T-helper 17 cell (primary cell): Measurements from ENCODE around the gene NPHP1. TPM values are rescaled to one million over a fixed set of nuclear protein-coding genes. Genes with fewer than 3 reads are reported as not detected.
A peak's percentile ranks its signal among the peaks of the same experiment; 100 is the strongest.
"Not testable (repeated sequence)": the region's sequence is repeated elsewhere in the genome, so short reads cannot be mapped to it uniquely, and the experiment has no call there.

Experiments
- ATAC-seq: fragments of 150-1000 bp; cut with Tn5 transposase; 2 replicates; pipeline ENCODE4 v1.10.0; 2021; ENCODE audit warnings: mild to moderate bottlenecking, moderate library complexity
- DNase-seq, 3 donors: peaks; one replicate each; pipeline versions ENCODE4 v3.0.0 to v3.0.0-alpha.2; 2020 to 2021
- H3K9me3 ChIP-seq: one replicate; pipeline ENCODE4 v1.7.0; 2013; ENCODE audit warnings: low read length, mild to moderate bottlenecking; ENCODE audit not compliant: control insufficient read depth, poor library complexity, severe bottlenecking
- H3K27ac Mint-ChIP-seq: one replicate; pipeline ENCODE4 v1.8.0; 2022; ENCODE audit warnings: mild to moderate bottlenecking, moderate library complexity, mixed read lengths
- H3K27me3 Mint-ChIP-seq: one replicate; pipeline ENCODE4 v1.8.0; 2022; ENCODE audit warnings: mixed read lengths
- H3K36me3 Mint-ChIP-seq: one replicate; pipeline ENCODE4 v1.8.0; 2022; ENCODE audit warnings: low read depth, mixed read lengths
- H3K4me1 Mint-ChIP-seq: one replicate; pipeline ENCODE4 v1.8.0; 2022; ENCODE audit warnings: mild to moderate bottlenecking, mixed read lengths
- H3K4me3 Mint-ChIP-seq: one replicate; pipeline ENCODE4 v1.8.0; 2022; ENCODE audit warnings: mild to moderate bottlenecking, moderate library complexity, mixed read lengths
- total RNA-seq, 4 donors: library from RNA in 2 of 4; stranded (reverse) in 2 of 4; gene quantifications; one replicate each; pipeline ENCODE4 v1.2.3 and lab custom pipeline; 2022 to 2026

Gene NPHP1
- total RNA-seq, 2 donors from 2014 or later, result 0.16 to 1.4 TPM

- no peak for DNase-seq
- Mint-ChIP-seq H3K4me3 (peak overlapping the region; percentile 37), H3K27ac (no peak overlapping the region), H3K36me3 (peaks cover 2% of the 10 kb centered on the region), H3K27me3 (peaks cover 68% of the 10 kb centered on the region), H3K4me1 (no peaks in the 10 kb centered on the region)
- ATAC-seq, result no peak
- H3K9me3 ChIP-seq, result no peaks in the 10 kb centered on the region
Measured at GRCh38 chr2:110114831-110115255, 90.0 kb downstream of the NPHP1 start.

- H3K36me3 Mint-ChIP-seq, result peaks cover 2% of the 10 kb centered on the region
- no peak overlapping the region for H3K4me3 Mint-ChIP-seq
- no peaks in the 10 kb centered on the region for H3K4me1 Mint-ChIP-seq
- ATAC-seq (no peak), DNase-seq (no peak)
- peaks cover 65% of the 10 kb centered on the region for H3K27me3 Mint-ChIP-seq
- H3K9me3 ChIP-seq, result no peaks in the 10 kb centered on the region
- H3K27ac Mint-ChIP-seq, result no peak overlapping the region
Measured at GRCh38 chr2:110113961-110114591, 90.7 kb downstream of the NPHP1 start.

DNA sequence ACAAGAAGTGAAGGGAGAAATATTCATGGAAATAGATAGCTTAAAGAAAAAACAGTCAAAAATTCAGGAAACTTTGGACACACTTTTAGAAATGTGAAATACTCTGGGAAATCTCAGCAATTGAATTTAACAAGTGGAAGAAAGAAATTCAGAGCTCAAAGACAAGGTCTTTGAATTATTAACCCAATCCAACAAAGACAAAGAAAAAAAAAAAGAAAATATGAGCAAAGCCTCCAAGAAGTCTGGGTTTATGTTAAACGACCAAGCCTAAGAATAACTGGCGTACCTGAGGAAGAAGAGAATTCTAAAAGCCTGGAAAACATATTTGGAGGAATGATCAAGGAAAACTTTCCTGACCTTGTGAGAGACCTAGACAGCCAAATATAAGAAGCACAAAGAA, 96.5 kb downstream of the NPHP1 start:
- not testable (repeated sequence) for ATAC-seq, H3K9me3 ChIP-seq, H3K4me1 Mint-ChIP-seq, H3K4me3 Mint-ChIP-seq, H3K36me3 Mint-ChIP-seq, H3K27ac Mint-ChIP-seq, DNase-seq
- peaks cover 61% of the 10 kb centered on the region for H3K27me3 Mint-ChIP-seq

- Mint-ChIP-seq H3K27ac (no peak overlapping the region), H3K27me3 (peaks cover 66% of the 10 kb centered on the region), H3K36me3 (peaks cover 8% of the 10 kb centered on the region), H3K4me3 (no peak overlapping the region), H3K4me1 (peaks cover 5% of the 10 kb centered on the region)
- no peak for ATAC-seq
- no peaks in the 10 kb centered on the region for H3K9me3 ChIP-seq
- no peak for DNase-seq
Measured at GRCh38 chr2:110107092-110108079, 97.4 kb downstream of the NPHP1 start.

DNA sequence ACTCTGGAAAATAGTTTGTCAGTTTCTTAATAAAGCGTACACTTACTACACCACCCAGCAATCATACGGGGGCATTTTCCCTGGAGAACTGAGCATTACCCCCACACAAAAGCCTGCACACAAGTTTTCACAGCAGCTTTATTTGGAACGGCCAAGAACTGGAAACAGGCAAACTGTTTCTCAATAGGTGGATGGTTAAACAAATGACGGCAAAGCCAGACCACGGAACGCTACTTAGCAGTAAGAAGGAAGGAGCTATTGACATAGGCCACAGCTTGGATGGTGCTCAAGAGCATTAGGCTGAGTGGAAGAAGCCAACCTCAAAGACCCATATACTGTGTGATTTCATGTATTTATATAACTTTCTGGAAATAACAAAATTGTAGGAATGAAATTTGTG, 98.2 kb downstream of the NPHP1 start:
- no peak overlapping the region for H3K4me3 Mint-ChIP-seq
- DNase-seq (no peak), ATAC-seq (no peak)
- peaks cover 69% of the 10 kb centered on the region for H3K27me3 Mint-ChIP-seq
- H3K4me1 Mint-ChIP-seq, result peaks cover 7% of the 10 kb centered on the region
- H3K36me3 Mint-ChIP-seq, result peaks cover 8% of the 10 kb centered on the region
- no peaks in the 10 kb centered on the region for H3K9me3 ChIP-seq
- no peak overlapping the region for H3K27ac Mint-ChIP-seq

DNA sequence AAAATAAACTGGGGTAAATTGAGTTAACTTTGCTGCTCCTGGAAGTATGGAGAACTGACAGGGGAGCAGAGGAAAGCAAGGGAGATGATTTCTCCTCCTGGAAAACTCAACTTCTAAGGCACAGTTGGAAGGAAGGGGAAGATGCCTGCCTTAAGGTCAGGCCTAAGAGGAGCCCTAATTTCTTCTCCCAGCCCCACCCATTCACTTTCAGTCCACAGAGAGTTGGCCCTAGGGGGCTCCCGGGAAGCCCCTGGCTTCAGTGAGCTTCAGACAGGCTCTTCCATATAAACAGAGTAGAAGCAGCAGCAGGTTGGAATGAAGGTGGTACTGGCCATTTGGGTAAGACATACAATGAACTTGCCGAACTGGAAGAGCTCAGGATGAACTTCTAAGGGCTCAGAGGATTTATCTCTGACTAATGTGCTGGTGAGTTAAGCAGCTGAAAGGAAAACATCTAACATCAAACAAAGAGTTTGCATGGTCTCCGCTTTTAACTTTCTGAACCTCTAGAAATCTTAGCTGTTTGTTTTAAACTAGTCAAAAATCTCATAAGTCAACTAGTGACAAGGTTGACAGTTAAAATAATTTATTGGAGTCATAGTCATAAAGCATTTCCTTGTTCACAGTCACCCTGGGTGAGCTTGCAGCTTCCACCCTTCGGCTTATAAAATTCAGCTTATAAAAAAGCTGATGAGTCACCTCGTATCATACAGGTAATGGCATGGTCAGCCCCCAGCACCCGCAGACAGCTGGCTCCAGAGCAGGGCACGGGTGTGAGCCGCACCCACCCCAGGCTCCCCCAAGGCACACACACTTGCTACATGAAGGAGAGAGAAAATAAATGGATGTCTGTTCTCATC, 99.0 kb downstream of the NPHP1 start:
- no peak overlapping the region for H3K4me3 Mint-ChIP-seq
- peaks cover 11% of the 10 kb centered on the region for H3K4me1 Mint-ChIP-seq
- peaks cover 69% of the 10 kb centered on the region for H3K27me3 Mint-ChIP-seq
- no peak overlapping the region for H3K27ac Mint-ChIP-seq
- no peak for DNase-seq
- H3K36me3 Mint-ChIP-seq, result peaks cover 8% of the 10 kb centered on the region
- no peak for ATAC-seq
- no peaks in the 10 kb centered on the region for H3K9me3 ChIP-seq

DNA sequence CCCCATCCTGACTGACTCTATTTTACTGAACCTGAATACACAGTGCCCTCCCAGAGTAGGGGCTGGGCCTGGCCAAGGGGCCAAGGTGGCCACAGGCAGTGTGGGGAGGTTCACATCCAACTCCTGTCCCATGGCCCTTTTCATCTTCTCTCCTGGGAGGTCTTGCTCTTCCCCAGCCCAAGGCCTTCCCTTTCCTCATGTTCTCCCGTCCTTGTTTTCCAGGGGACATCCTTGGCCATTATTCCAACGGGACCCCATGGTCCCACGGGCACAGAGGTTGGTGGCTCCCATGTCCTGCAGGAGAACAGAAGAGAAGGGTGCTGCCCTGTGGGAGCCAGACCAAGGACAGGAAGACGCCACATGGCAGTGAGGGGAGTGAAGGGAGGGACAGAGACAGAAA, 99.6 kb downstream of the NPHP1 start:
- peaks cover 11% of the 10 kb centered on the region for H3K4me1 Mint-ChIP-seq
- no peak overlapping the region for H3K27ac Mint-ChIP-seq
- peaks cover 8% of the 10 kb centered on the region for H3K36me3 Mint-ChIP-seq
- DNase-seq (no peak), ATAC-seq (no peak)
- no peaks in the 10 kb centered on the region for H3K9me3 ChIP-seq
- no peak overlapping the region for H3K4me3 Mint-ChIP-seq
- peaks cover 69% of the 10 kb centered on the region for H3K27me3 Mint-ChIP-seq

DNA sequence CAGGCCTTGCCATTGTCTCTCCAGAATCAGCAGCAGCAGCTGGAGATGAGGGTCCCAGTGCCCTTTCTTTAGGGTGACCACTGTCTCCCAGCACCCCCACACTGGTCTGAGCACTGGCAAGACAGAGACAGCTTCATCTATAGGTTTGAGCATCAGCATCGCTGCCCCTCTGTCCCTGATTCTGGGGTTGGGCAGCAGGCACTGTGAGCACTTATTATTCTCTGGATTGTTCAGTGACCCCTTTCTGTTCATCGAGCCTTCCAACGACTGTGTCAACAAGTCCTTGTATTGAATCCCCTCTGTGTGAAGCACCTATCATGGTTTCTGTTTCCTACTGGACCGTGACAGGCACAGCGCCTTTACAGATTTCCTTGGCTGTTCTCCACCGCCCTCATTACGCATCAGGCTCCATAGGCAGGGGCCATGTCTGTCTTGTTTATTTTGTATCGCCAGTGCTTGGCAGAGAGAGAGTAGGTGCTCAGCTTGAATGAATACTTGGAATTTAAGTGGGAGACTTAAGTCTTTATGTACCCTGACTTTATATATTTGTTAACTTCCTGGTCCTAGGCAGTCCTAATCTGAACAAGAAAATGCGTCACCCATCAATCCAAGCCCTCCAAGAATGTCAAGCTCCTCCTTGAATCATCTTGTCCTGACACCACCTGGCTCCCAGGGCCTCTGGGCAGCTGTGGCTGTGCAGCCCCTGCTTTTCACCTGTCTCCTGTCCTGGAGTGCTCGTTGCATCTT, 100.6 kb downstream of the NPHP1 start:
- no peaks in the 10 kb centered on the region for H3K9me3 ChIP-seq
- Mint-ChIP-seq H3K36me3 (peaks cover 6% of the 10 kb centered on the region), H3K4me3 (no peak overlapping the region), H3K4me1 (peaks cover 11% of the 10 kb centered on the region), H3K27ac (no peak overlapping the region), H3K27me3 (peaks cover 66% of the 10 kb centered on the region)
- DNase-seq, result no peak
- ATAC-seq, result no peak

- no peak overlapping the region for H3K4me3 Mint-ChIP-seq
- H3K36me3 Mint-ChIP-seq, result peaks cover 6% of the 10 kb centered on the region
- ATAC-seq, result no peak
- peaks cover 11% of the 10 kb centered on the region for H3K4me1 Mint-ChIP-seq
- no peak overlapping the region for H3K27ac Mint-ChIP-seq
- peaks cover 57% of the 10 kb centered on the region for H3K27me3 Mint-ChIP-seq
- no peak for DNase-seq
- H3K9me3 ChIP-seq, result no peaks in the 10 kb centered on the region
Measured at GRCh38 chr2:110103061-110103961, 101.5 kb downstream of the NPHP1 start.

DNA sequence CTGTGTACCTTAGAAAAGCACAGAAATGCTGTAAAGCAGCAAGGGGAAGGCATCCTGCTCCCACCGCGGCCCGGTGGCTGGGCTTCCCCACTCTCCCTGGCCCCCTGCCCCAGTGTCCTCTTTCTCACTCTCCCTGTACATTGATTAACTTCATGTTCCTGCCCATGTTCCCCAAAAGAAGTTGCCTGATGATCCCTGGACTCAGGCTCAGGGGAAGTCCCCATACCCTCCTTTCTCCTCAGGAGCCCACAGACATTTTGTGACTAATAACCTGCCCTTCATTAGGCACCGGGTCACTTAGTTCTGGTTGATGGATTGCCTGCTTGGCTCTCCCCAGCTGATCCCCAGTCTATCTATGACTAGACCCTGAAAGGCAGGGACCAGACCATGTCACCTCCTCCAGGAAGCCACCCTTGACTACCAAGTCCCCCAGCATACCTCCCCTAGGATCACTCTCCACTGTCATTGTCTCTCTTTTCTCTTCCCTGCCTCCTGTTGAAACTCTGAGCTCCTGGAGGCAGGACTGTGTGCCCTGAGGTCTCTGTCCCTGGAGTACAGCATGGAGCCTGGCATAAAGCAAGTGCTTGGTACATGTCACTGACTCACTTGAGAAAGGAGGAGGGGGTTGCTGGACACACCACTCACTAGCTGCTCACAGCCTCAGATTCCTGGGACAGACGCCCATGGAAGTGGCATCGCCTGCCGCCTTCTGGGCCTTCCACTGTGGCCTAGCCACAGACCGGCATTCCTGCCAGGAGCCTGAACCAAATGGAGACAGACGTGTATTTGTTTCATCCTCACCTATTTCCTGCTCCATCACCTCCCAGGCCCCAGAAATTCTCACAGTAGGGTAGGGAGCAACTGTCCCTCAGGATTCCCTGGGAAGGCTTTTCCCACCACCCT, 102.7 kb downstream of the NPHP1 start:
- no peak overlapping the region for H3K27ac Mint-ChIP-seq
- no peak for DNase-seq
- H3K36me3 Mint-ChIP-seq, result peaks cover 3% of the 10 kb centered on the region
- peaks cover 11% of the 10 kb centered on the region for H3K4me1 Mint-ChIP-seq
- H3K27me3 Mint-ChIP-seq, result peaks cover 52% of the 10 kb centered on the region
- H3K9me3 ChIP-seq, result no peaks in the 10 kb centered on the region
- no peak for ATAC-seq
- no peak overlapping the region for H3K4me3 Mint-ChIP-seq

GRCh38 chr2:110101280-110101844, 103.5 kb downstream of the NPHP1 start:
- H3K36me3 Mint-ChIP-seq, result peaks cover 3% of the 10 kb centered on the region
- H3K27ac Mint-ChIP-seq, result no peak overlapping the region
- no peaks in the 10 kb centered on the region for H3K9me3 ChIP-seq
- ATAC-seq, result no peak
- no peak overlapping the region for H3K4me3 Mint-ChIP-seq
- peaks cover 11% of the 10 kb centered on the region for H3K4me1 Mint-ChIP-seq
- H3K27me3 Mint-ChIP-seq, result peaks cover 55% of the 10 kb centered on the region
- DNase-seq, result no peak
